OCI-LY7 (cell line): ENCODE results near the gene RGR. TPM values are rescaled to one million over a fixed set of nuclear protein-coding genes. Genes with fewer than 3 reads are reported as not detected.

Source experiments
- BruUV-seq: library from RNA; stranded (reverse); fragments of 400-500 nt; replicated peaks from 2 replicates; lab custom pipeline; 2021; lab: Mats Ljungman, UMichigan
- CTCF ChIA-PET: fragments of 300-600 bp; sonication (Branson Sonifier 250); formaldehyde crosslinking; loops from one replicate; lab custom pipeline; 2022; ENCODE audit warnings: antibody characterized with exemption; ENCODE audit not compliant: unreplicated experiment; lab: Charles Lee
- POLR2A ChIA-PET: fragments of 300-600 bp; sonication (Branson Sonifier 250); formaldehyde crosslinking; loops from one replicate; lab custom pipeline; 2022; ENCODE audit warnings: antibody characterized with exemption; lab: Charles Lee
- DNase-seq: peaks from one replicate; pipeline ENCODE4 v3.0.0-alpha.2; 2015; ENCODE audit warnings: low spot score
- H2AFZ ChIP-seq: fragments of 200-600 bp; sonication (generic), shearing (Covaris generic); 2 replicates; pipeline ENCODE4 v1.6.1; 2014; ENCODE audit warnings: mild to moderate bottlenecking, antibody characterized with exemption, low read length, moderate library complexity
- H3K27ac ChIP-seq: fragments of 200-600 bp; sonication (generic); 2 replicates; pipeline ENCODE4 v1.5.1; 2014; ENCODE audit warnings: mixed run types, low read depth, mild to moderate bottlenecking, moderate library complexity, low read length, inconsistent platforms; ENCODE audit not compliant: poor library complexity, severe bottlenecking
- H3K36me3 ChIP-seq: fragments of 200-600 bp; sonication (generic); 2 replicates; pipeline ENCODE4 v1.6.1; 2014; ENCODE audit warnings: mild to moderate bottlenecking, antibody characterized with exemption, low read length, moderate library complexity, mixed read lengths; ENCODE audit not compliant: insufficient read depth
- H3K4me1 ChIP-seq: fragments of 200-600 bp; sonication (generic); 2 replicates; pipeline ENCODE4 v1.5.1; 2014; ENCODE audit warnings: mild to moderate bottlenecking, low read length; ENCODE audit not compliant: insufficient read depth, poor library complexity, severe bottlenecking
- H3K4me2 ChIP-seq: fragments of 200-600 bp; sonication (generic); 2 replicates; pipeline ENCODE4 v1.6.1; 2014; ENCODE audit warnings: mild to moderate bottlenecking, low read length
- H3K4me3 ChIP-seq: fragments of 200-600 bp; sonication (generic); 2 replicates; pipeline ENCODE4 v1.5.1; 2014; ENCODE audit warnings: mild to moderate bottlenecking, low read depth, low read length; ENCODE audit not compliant: poor library complexity, severe bottlenecking
- H3K79me2 ChIP-seq: fragments of 200-600 bp; sonication (generic); 2 replicates; pipeline ENCODE4 v1.6.1; 2016; ENCODE audit warnings: low read depth, mild to moderate bottlenecking, low read length, moderate library complexity, mixed read lengths; ENCODE audit not compliant: insufficient read depth
- H3K9me2 ChIP-seq: fragments of 200-600 bp; sonication (generic); 2 replicates; pipeline ENCODE4 v1.6.1; 2016; ENCODE audit warnings: mild to moderate bottlenecking, low read length, mixed read lengths; ENCODE audit not compliant: insufficient read depth
- H3K9me3 ChIP-seq: fragments of 200-600 bp; sonication (generic); 2 replicates; pipeline ENCODE4 v1.6.1; 2014; ENCODE audit warnings: mild to moderate bottlenecking, mixed run types, low read length, mixed read lengths
- H4K20me1 ChIP-seq: fragments of 200-600 bp; sonication (generic); 2 replicates; pipeline ENCODE4 v1.6.1; 2014; ENCODE audit warnings: mild to moderate bottlenecking, antibody characterized with exemption, low read length, moderate library complexity, mixed read lengths; ENCODE audit not compliant: insufficient read depth
- EZH2phosphoT487 ChIP-seq: fragments of 200-600 bp; sonication (generic); IDR thresholded peaks from 2 replicates; pipeline ENCODE4 v1.6.1; 2018; ENCODE audit warnings: low read depth, borderline replicate concordance, mild to moderate bottlenecking, mixed run types, antibody characterized with exemption, low read length, moderate library complexity, mixed read lengths
- intact Hi-C: fragments of 100-400 bp; cut with micrococcal nuclease; formaldehyde crosslinking; loops from one replicate; pipeline ENCODE4 v1.10.0; 2022; ENCODE audit not compliant: unreplicated experiment
- total RNA-seq, 2 experiments: library from RNA; depleted of rRNA in 1 of 2; stranded (reverse); fragments of >200 nt in 1 of 2; shearing (Covaris generic) in 1 of 2; gene quantifications; 2 replicates each; pipeline ENCODE4 v1.2.3, GENCODE V29; 2014 to 2022
- TF ChIP-seq, protein P1 (sequence below): fragments of 200-600 bp; sonication (generic); conservative IDR thresholded peaks from 2 replicates; pipeline ENCODE4 v1.5.1; 2014; ENCODE audit warnings: mild to moderate bottlenecking, antibody characterized with exemption, low read length, moderate library complexity, mixed read lengths

The RGR gene
- total RNA-seq, 2 experiments from 2014 or later, result not detected

DNA sequence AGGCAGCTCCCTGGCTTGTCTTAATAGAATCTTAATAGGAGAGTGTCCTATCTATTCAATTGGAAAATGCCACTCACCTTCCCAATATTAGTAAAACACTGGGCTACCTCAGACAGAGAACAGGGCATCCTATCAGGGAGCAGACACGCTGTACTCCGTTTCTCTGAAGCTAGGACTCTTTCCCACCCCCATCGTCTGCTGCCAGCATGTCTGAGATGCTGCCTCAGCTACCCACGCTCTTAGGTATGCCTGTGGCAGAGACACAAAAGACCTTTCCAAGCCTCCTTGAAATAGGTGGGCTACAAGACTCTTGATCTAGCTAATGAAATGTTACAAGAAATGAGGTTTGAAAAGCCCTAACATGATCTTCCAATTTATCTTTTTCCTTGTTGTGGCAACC, 17.0 kb upstream of the RGR start:
- Histone ChIP-seq H3K9me2 (no peaks in the 10 kb centered on the region), H2AFZ (no peak overlapping the region), H3K9me3 (no peaks in the 10 kb centered on the region), H3K4me2 (no peak overlapping the region), H3K4me1 (no peaks in the 10 kb centered on the region), H3K79me2 (no peaks in the 10 kb centered on the region), H4K20me1 (no peaks in the 10 kb centered on the region), H3K4me3 (no peak overlapping the region), H3K27ac (no peak overlapping the region), H3K36me3 (no peaks in the 10 kb centered on the region)
- ChIA-PET POLR2A (no interaction called here), CTCF (no interaction called here)
- no peak for DNase-seq
- TF ChIP-seq, protein P1, sequence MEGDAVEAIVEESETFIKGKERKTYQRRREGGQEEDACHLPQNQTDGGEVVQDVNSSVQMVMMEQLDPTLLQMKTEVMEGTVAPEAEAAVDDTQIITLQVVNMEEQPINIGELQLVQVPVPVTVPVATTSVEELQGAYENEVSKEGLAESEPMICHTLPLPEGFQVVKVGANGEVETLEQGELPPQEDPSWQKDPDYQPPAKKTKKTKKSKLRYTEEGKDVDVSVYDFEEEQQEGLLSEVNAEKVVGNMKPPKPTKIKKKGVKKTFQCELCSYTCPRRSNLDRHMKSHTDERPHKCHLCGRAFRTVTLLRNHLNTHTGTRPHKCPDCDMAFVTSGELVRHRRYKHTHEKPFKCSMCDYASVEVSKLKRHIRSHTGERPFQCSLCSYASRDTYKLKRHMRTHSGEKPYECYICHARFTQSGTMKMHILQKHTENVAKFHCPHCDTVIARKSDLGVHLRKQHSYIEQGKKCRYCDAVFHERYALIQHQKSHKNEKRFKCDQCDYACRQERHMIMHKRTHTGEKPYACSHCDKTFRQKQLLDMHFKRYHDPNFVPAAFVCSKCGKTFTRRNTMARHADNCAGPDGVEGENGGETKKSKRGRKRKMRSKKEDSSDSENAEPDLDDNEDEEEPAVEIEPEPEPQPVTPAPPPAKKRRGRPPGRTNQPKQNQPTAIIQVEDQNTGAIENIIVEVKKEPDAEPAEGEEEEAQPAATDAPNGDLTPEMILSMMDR, result no peak
- no peak for TF ChIP-seq EZH2phosphoT487
- intact Hi-C loops, result no loop called here
- BruUV-seq, result no TSS peak

DNA sequence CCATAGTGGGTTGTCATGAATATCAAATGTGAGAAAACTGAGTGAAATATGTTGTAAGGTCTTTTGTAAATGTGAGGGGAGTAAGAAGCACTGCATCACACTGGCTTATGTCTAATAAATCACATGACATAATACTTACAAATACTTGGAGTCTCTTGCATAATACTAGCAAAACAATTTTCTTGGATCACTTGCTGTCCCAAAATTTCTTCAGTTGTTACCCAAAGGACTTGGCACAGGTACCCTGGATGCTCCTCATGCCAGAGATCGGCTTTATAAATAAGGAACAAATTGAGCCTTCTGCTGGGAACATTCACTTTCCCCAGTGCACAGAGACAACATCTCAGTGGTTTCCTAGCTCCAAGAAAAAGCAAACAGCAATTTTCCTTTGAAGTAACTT, 14.5 kb upstream of the RGR start:
- no peak for DNase-seq
- ChIA-PET CTCF (no interaction called here), POLR2A (no interaction called here)
- intact Hi-C loops, result no loop called here
- H3K4me1 ChIP-seq, result no peaks in the 10 kb centered on the region
- H3K4me2 ChIP-seq, result no peak overlapping the region
- no peak overlapping the region for H3K27ac ChIP-seq
- no peaks in the 10 kb centered on the region for H3K9me3 ChIP-seq
- H3K4me3 ChIP-seq, result no peak overlapping the region
- H2AFZ ChIP-seq, result no peak overlapping the region
- BruUV-seq, result no TSS peak
- H4K20me1 ChIP-seq, result no peaks in the 10 kb centered on the region
- H3K79me2 ChIP-seq, result no peaks in the 10 kb centered on the region
- TF ChIP-seq, protein P1, result no peak
- TF ChIP-seq EZH2phosphoT487, result no peak
- H3K36me3 ChIP-seq, result no peaks in the 10 kb centered on the region
- H3K9me2 ChIP-seq, result no peaks in the 10 kb centered on the region

DNA sequence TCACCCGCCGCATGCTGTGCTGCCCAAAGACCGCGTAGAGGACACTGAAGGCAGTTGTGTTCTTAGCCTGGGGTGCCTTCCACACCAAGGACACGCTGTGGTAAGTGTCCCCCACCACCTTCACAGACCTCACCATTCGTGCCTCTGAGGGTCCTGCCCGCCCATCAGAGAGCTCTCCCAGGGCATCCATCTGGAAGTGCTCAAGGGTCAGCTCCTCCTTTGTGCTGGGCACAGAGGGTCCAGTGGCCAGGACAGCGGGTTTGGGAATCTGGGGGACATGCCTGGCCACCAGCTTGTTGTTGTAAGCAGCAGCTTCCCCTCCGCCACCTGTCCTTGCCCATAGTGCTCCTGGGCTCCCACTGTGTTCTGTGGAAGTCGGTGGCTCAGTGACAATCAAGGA, 12.5 kb upstream of the RGR start:
- Histone ChIP-seq H4K20me1 (no peaks in the 10 kb centered on the region), H3K79me2 (no peaks in the 10 kb centered on the region), H3K27ac (no peak overlapping the region), H3K4me3 (no peak overlapping the region), H3K4me2 (no peak overlapping the region), H3K9me2 (no peaks in the 10 kb centered on the region), H3K4me1 (no peaks in the 10 kb centered on the region), H2AFZ (no peak overlapping the region), H3K36me3 (no peaks in the 10 kb centered on the region), H3K9me3 (no peaks in the 10 kb centered on the region)
- intact Hi-C loops, result no loop called here
- TF ChIP-seq EZH2phosphoT487, result no peak
- TF ChIP-seq, protein P1, result no peak
- ChIA-PET POLR2A (no interaction called here), CTCF (no interaction called here)
- no TSS peak for BruUV-seq
- no peak for DNase-seq
